Erythroblast (primary cell): ENCODE results near the gene APOBEC3A.

Experiments used
- GATA1 ChIP-seq: IDR thresholded peaks from 2 replicates; pipeline ENCODE4 v1.6.1; 2011; ENCODE audit warnings: low read depth, mild to moderate bottlenecking, control low read depth, low read length, moderate library complexity
- POLR2A ChIP-seq: IDR thresholded peaks from 2 replicates; pipeline ENCODE4 v1.6.1; 2011; ENCODE audit warnings: mild to moderate bottlenecking, low read length

GRCh38 chr22:38935023-38935422 is 22.4 kb upstream of the APOBEC3A start:
- TF ChIP-seq POLR2A: no peak
- TF ChIP-seq GATA1: no peak
